Fibroblast of lung (primary cell): ENCODE measurements around the gene WASHC4. TPM values are rescaled to one million over a fixed set of nuclear protein-coding genes. Genes with fewer than 3 reads are reported as not detected.

Source experiments
- DNase-seq, 2 donors: peaks; one replicate each; pipeline versions ENCODE4 v3.0.0 to v3.0.0-alpha.2; 2010; ENCODE audit warnings: low read depth in 2 of 2
- H2AFZ ChIP-seq: 2 replicates; pipeline ENCODE4 v1.5.1; 2012; ENCODE audit warnings: low read length, control low read depth, inconsistent platforms
- H3K27ac ChIP-seq: 2 replicates; pipeline ENCODE4 v1.5.1; 2011; ENCODE audit warnings: low read length, control low read depth; ENCODE audit not compliant: insufficient read depth
- H3K27me3 ChIP-seq: 2 replicates; pipeline ENCODE4 v1.5.1; 2011; ENCODE audit warnings: mild to moderate bottlenecking, low read length; ENCODE audit not compliant: control insufficient read depth, insufficient read depth
- H3K36me3 ChIP-seq: 2 replicates; pipeline ENCODE4 v1.5.1; 2011; ENCODE audit warnings: low read length; ENCODE audit not compliant: control insufficient read depth, insufficient read depth
- H3K4me1 ChIP-seq: 2 replicates; pipeline ENCODE4 v1.5.1; 2011; ENCODE audit warnings: low read length; ENCODE audit not compliant: control insufficient read depth, insufficient read depth; ENCODE audit errors: extremely low read depth
- H3K4me2 ChIP-seq: 2 replicates; pipeline ENCODE4 v1.5.1; 2011; ENCODE audit warnings: low read length, control low read depth; ENCODE audit not compliant: insufficient read depth; ENCODE audit errors: extremely low read depth
- H3K4me3 ChIP-seq, 4 experiments: fragments of 200-600 bp in 1 of 4; sonication (generic) in 1 of 4; replicated peaks in 1 of 4; 2 replicates each; pipeline ENCODE4 v1.5.1; 2011 to 2016; ENCODE audit warnings: low read length in 4 of 4, low read depth in 3 of 4, mild to moderate bottlenecking in 3 of 4, control low read depth in 2 of 4, inconsistent platforms in 1 of 4, mixed read lengths in 1 of 4; ENCODE audit not compliant: insufficient read depth in 1 of 4; ENCODE audit errors: control extremely low read depth in 1 of 4
- H3K79me2 ChIP-seq: 2 replicates; pipeline ENCODE4 v1.5.1; 2012; ENCODE audit warnings: mild to moderate bottlenecking, low read length, inconsistent platforms; ENCODE audit not compliant: control insufficient read depth, insufficient read depth
- H3K9ac ChIP-seq: 2 replicates; pipeline ENCODE4 v1.5.1; 2011; ENCODE audit warnings: mild to moderate bottlenecking, low read length, control low read depth; ENCODE audit not compliant: insufficient read depth
- H3K9me3 ChIP-seq: 2 replicates; pipeline ENCODE4 v1.5.1; 2012; ENCODE audit warnings: low read depth, low read length; ENCODE audit not compliant: control insufficient read depth, insufficient read depth
- H4K20me1 ChIP-seq: 2 replicates; pipeline ENCODE4 v1.5.1; 2011; ENCODE audit warnings: low read length; ENCODE audit not compliant: control insufficient read depth, insufficient read depth; ENCODE audit errors: extremely low read depth
- CTCF ChIP-seq, 2 donors: IDR thresholded peaks in 1 of 2; conservative IDR thresholded peaks in 1 of 2; 1 replicate in 1 of 2; 2 replicates in 1 of 2; pipeline ENCODE4 v1.5.1; 2011 to 2012; ENCODE audit warnings: low read length in 2 of 2, control low read depth in 1 of 2, inconsistent platforms in 1 of 2, low read depth in 1 of 2, mild to moderate bottlenecking in 1 of 2
- EZH2 ChIP-seq: IDR thresholded peaks from 2 replicates; pipeline ENCODE4 v1.5.1; 2012; ENCODE audit warnings: low read length, control low read depth, mild to moderate bottlenecking; ENCODE audit errors: missing control alignments
- polyA plus RNA-seq, 2 donors: library from polyadenylated mRNA; depleted of rRNA in 1 of 2; stranded (reverse) in 1 of 2; unstranded in 1 of 2; fragments of >200 nt; gene quantifications; 2 replicates each; pipeline ENCODE4 v1.2.1, GENCODE V29; 2011 to 2012; ENCODE audit warnings: missing spikeins in 1 of 2
- total RNA-seq: library from RNA; depleted of rRNA; stranded (reverse); fragments of >200 nt; gene quantifications from 2 replicates; pipeline ENCODE4 v1.2.1, GENCODE V29; 2014

The WASHC4 gene
- total and polyA plus RNA-seq, 2 donors (not counting 1 experiment from before 2014, with no cell fraction given): 56.5 to 98.3 TPM

- Histone ChIP-seq H3K79me2 (no peaks in the 10 kb centered on the region), H3K9me3 (no peaks in the 10 kb centered on the region), H3K4me1 (no peaks in the 10 kb centered on the region), H3K27me3 (no peaks in the 10 kb centered on the region), H2AFZ (no peak overlapping the region), H3K27ac (no peak overlapping the region), H4K20me1 (no peaks in the 10 kb centered on the region), H3K9ac (no peak overlapping the region), H3K4me2 (no peak overlapping the region), H3K36me3 (peaks cover 4% of the 10 kb centered on the region), H3K4me3 (no peak overlapping the region)
- TF ChIP-seq CTCF (conservative IDR thresholded peaks at IDR 0.05 in 1 of 2, IDR thresholded peaks at IDR 0.05 in 1 of 2; ENCODE audit: low read depth in 1 of 2, low read length in 2 of 2) (no peak), EZH2 (no peak)
- DNase-seq: peak in 1 of 2 donors; percentile 39
These were observed 56.5 kb downstream of the WASHC4 start for GRCh38 chr12:105164068-105164467.

DNA sequence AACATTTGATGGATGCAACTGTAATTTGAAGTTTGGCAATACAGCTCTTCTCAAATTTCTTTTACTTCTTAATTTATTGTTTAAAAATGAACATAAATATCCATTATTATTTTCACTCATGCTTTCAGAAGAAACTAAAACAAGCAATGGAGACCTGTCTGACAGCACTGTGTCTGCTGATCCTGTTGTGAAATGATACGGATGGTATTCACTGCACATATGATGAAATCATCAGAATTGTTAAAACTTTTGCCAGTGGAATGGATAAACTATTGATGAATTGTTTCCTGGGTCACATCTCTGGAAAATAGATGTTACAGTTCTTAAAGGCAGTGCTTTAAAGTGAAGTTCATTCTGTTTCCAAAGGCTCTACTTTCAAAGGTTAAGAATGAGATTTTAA is 59.2 kb downstream of the WASHC4 start:
- H3K9ac ChIP-seq: no peak overlapping the region
- H3K36me3 ChIP-seq: peaks cover 4% of the 10 kb centered on the region
- TF ChIP-seq EZH2: no peak
- no peak for TF ChIP-seq CTCF (conservative IDR thresholded peaks at IDR 0.05 in 1 of 2, IDR thresholded peaks at IDR 0.05 in 1 of 2; ENCODE audit: low read depth in 1 of 2, low read length in 2 of 2)
- H4K20me1 ChIP-seq: no peaks in the 10 kb centered on the region
- no peak overlapping the region for H3K4me3 ChIP-seq
- no peaks in the 10 kb centered on the region for H3K4me1 ChIP-seq
- no peaks in the 10 kb centered on the region for H3K9me3 ChIP-seq
- H3K79me2 ChIP-seq: no peaks in the 10 kb centered on the region
- peak in 1 of 2 donors; percentile 42 for DNase-seq
- H3K27ac ChIP-seq: no peak overlapping the region
- no peaks in the 10 kb centered on the region for H3K27me3 ChIP-seq
- H3K4me2 ChIP-seq: no peak overlapping the region
- H2AFZ ChIP-seq: no peak overlapping the region

- TF ChIP-seq EZH2: no peak
- TF ChIP-seq CTCF (conservative IDR thresholded peaks at IDR 0.05 in 1 of 2, IDR thresholded peaks at IDR 0.05 in 1 of 2; ENCODE audit: low read depth in 1 of 2, low read length in 2 of 2): no peak
- no peaks in the 10 kb centered on the region for H3K79me2 ChIP-seq
- peak in 1 of 2 donors; percentile 14 for DNase-seq
- no peak overlapping the region for H3K27ac ChIP-seq
- no peaks in the 10 kb centered on the region for H3K9me3 ChIP-seq
- H2AFZ ChIP-seq: no peak overlapping the region
- no peak overlapping the region for H3K4me3 ChIP-seq
- no peak overlapping the region for H3K9ac ChIP-seq
- H3K4me1 ChIP-seq: no peaks in the 10 kb centered on the region
- H3K36me3 ChIP-seq: peaks cover 4% of the 10 kb centered on the region
- no peaks in the 10 kb centered on the region for H4K20me1 ChIP-seq
- no peaks in the 10 kb centered on the region for H3K27me3 ChIP-seq
- H3K4me2 ChIP-seq: no peak overlapping the region
These were observed 59.8 kb downstream of the WASHC4 start for GRCh38 chr12:105167346-105167745.
